ENCODE data around the gene DDX41.

DNA sequence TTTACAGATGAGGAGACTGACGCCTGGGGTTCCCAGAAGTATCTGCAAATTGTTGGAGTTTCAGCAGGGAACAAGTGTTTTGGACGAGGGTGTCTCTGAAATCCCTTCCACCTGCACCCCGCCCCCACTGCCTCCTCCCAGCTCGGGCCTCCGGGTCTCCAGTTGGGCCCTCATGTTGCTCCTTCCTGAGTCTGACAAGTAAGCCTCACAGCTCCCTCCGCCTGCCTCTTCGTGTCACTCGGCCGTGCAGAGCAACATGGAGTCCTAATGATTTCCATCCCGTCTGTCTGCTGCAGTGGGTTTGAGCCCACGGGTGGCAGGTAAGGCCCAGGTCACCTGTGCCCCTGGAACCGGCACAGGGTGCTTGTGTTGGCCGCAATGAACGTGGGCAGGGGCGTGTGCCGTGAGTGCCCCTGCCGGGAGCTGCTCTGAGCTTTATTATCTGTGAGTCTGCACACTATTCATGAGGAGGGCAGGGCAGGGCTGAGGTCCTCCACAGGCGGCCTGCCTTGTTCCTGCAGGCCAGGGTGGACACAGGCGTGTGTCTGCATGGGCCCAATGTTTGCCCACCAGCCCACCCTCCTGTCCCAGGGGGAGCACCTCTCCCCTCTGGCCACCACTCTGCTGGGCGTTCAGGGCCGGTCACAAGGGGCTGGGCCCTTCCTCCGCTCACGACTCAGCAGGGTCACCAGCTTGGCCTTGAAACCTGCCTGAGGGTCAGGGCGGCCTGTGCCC is 13.2 kb downstream of the DDX41 start:
- TF ChIP-seq EZH2phosphoT487 (IDR thresholded peaks at IDR 0.05; ENCODE audit: insufficient read depth, low read depth) (no peak), EZH2 (IDR thresholded peaks at IDR 0.05; ENCODE audit: insufficient read depth, poor library complexity, severe bottlenecking) (no peak)

Measured in GM23248 (cell line).